GM12865 (cell line): ENCODE measurements around the gene POC1A.

Source experiments
- DNase-seq: peaks from one replicate; pipeline ENCODE4 v3.0.0; 2010; ENCODE audit warnings: low read depth
- H3K4me3 ChIP-seq: 2 replicates; pipeline ENCODE4 v1.5.1; 2011; ENCODE audit warnings: mild to moderate bottlenecking, low read depth, low read length, control low read depth
- TF ChIP-seq, protein P1 (sequence below): IDR thresholded peaks from 2 replicates; pipeline ENCODE4 v1.5.1; 2011; ENCODE audit warnings: low read length, control low read depth, low read depth, inconsistent platforms; ENCODE audit not compliant: insufficient read depth; ENCODE audit errors: missing control alignments

POC1A gene

DNA sequence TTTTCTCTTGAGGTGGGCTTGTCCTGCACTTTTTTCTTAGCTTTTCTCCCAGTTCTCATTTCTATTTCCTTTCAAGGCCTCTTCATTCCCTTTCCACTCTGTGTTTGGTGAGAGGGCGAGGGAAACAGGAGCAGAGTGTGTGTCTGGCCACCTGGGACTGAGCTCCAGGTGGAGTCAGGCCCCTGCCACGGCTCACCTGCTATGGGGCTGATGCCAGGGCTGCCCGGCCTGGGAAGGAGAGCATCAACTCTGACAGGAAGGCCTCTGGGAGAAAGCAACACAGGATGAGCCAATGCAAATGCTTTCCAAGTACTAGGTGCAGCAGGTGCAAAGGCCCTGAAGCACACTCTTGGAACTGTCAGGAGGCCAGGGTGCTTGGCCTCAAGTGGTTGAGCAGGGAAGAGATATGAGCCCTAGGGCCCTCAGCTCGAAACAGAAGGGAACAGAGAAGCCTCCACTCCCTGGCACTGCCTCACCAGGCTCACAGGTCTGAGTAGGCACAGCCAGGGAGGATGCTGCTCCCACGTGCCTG, 70.6 kb downstream of the POC1A start:
- TF ChIP-seq, protein P1, sequence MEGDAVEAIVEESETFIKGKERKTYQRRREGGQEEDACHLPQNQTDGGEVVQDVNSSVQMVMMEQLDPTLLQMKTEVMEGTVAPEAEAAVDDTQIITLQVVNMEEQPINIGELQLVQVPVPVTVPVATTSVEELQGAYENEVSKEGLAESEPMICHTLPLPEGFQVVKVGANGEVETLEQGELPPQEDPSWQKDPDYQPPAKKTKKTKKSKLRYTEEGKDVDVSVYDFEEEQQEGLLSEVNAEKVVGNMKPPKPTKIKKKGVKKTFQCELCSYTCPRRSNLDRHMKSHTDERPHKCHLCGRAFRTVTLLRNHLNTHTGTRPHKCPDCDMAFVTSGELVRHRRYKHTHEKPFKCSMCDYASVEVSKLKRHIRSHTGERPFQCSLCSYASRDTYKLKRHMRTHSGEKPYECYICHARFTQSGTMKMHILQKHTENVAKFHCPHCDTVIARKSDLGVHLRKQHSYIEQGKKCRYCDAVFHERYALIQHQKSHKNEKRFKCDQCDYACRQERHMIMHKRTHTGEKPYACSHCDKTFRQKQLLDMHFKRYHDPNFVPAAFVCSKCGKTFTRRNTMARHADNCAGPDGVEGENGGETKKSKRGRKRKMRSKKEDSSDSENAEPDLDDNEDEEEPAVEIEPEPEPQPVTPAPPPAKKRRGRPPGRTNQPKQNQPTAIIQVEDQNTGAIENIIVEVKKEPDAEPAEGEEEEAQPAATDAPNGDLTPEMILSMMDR, result no peak
- H3K4me3 ChIP-seq, result no peak overlapping the region
- no peak for DNase-seq

DNA sequence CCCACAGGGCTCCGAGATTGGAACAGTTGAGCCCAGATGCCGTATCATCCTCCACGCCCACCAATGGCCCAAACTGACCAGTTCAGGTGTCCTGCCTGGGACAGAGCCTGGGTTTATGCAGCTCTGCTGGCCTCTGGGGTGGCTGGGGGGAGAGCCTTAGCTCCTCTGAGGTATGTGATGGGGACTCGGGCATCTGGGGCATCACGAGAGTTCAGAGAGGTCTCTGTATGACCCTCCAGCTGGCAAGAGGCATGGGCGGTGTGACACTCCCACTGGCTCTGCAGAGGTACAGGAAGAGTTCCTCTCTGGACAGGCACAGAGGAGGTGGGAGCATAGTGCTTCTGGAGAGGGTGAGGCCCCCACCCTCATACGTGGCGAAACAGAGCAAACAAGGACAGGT, 71.3 kb downstream of the POC1A start:
- DNase-seq, result no peak
- H3K4me3 ChIP-seq, result no peak overlapping the region
- TF ChIP-seq, protein P1, result no peak

DNA sequence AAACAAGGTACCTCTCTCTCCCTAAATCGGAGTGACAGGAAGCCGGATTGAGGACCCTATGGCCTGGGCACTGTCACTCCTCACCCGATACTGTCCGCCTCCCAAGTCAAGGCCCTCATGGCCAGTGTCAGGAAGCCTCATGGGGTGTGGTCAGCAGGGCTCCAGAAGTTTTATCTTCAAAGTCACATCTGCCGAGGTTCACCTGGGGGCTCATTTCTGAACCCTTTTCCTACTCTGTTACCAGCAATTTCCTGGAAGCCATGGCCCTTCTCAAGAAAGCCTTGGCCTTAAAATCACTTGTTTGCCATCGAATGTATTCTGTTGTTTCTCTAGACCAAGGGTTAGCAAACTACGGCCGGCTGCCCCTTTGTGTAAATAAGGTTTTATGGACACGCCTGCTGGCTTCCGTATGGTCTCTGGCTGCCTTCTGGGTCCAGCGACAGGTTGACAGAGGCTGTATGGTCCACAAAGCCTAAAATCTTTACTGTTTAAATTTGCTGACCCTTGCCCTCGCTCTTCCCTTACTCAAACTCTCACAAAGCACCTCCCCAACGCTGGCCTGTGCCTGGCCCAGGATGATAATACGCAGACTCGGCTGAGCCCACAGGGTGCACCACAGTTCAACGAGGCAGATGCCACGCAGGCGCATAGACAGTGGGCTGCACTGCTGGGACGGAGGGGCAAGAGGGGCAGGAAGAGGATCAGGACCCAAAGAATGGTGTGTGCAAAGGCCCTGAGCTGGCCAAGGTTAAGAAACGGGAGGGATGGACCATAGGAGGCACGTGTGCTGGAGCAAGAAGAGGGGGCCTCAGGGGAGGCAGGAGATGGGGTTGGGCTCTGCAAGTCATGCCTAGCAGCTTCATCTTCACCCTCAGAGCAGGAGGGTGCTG, 73.1 kb downstream of the POC1A start:
- TF ChIP-seq, protein P1, result no peak
- DNase-seq, result no peak
- no peak overlapping the region for H3K4me3 ChIP-seq

- H3K4me3 ChIP-seq, result no peak overlapping the region
- TF ChIP-seq, protein P1, result no peak
- no peak for DNase-seq
Measured at GRCh38 chr3:52079958-52080357, 74.3 kb downstream of the POC1A start.

GRCh38 chr3:52078781-52079560, 75.3 kb downstream of the POC1A start:
- TF ChIP-seq, protein P1, result no peak
- H3K4me3 ChIP-seq, result no peak overlapping the region

DNA sequence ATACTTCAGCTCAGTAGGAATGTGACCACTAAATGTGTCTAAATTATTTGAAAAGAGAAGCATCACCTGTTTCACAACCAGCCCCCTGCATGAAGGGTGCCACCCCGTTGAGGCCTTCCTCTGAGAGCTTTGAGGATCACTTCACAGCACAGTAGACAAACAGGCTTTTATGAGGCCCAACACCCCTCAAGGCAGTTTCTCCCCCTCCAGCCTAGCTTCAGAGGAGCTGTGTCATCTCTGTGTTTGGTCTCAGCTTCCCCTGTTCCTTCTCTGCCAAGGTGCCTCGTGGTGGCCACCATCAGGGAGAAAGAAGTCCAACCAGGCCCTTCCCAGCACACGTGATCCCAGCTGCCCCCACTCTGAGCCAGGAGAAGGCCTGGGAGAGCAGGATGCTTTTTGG, 76.3 kb downstream of the POC1A start:
- DNase-seq, result no peak
- no peak overlapping the region for H3K4me3 ChIP-seq
- TF ChIP-seq, protein P1, result no peak

More at GRCh38 chr3:52078781-52079560, 75.3 kb downstream of the POC1A start:
- DNase-seq, result no peak
